Skin of body (tissue), 1 donor: ENCODE measurements around the gene DOK4. TPM values are rescaled to one million over a fixed set of nuclear protein-coding genes. Genes with fewer than 3 reads are reported as not detected.

Experiments
- total RNA-seq: library from RNA; depleted of rRNA; stranded (reverse); fragments of >200 nt; gene quantifications from one replicate; pipeline ENCODE4 v1.2.3, GENCODE V29; 2014

Gene DOK4
- total RNA-seq, 1 donor from 2014 or later, result 12.6 TPM

Other genes with a start within 250 kb of the DOK4 start
- 40.1 TPM for gene ARL2BP, start 241.2 kb downstream of the DOK4 start, total RNA-seq
- gene PLLP, start 201.8 kb downstream of the DOK4 start, total RNA-seq, result 0.69 TPM
- gene CCL22, start 127.7 kb downstream of the DOK4 start, total RNA-seq, result 0.69 TPM
- 2.6 TPM for gene CX3CL1, start 114.0 kb downstream of the DOK4 start, total RNA-seq
- 0.49 TPM for gene CCL17, start 81.7 kb downstream of the DOK4 start, total RNA-seq
- 40.9 TPM for gene CIAPIN1, start 39.1 kb downstream of the DOK4 start, total RNA-seq
- 27.1 TPM for gene COQ9, start 39.0 kb downstream of the DOK4 start, total RNA-seq
- gene POLR2C, start 23.8 kb downstream of the DOK4 start, total RNA-seq, result 71.1 TPM
- 8.0 TPM for gene CCDC102A, start 50.1 kb upstream of the DOK4 start, total RNA-seq
- gene ADGRG5, start 56.1 kb upstream of the DOK4 start, total RNA-seq, result 0.20 TPM
- gene ADGRG1, start 142.1 kb upstream of the DOK4 start, total RNA-seq, result 32.0 TPM
- 2.5 TPM for gene ADGRG3, start 181.8 kb upstream of the DOK4 start, total RNA-seq
- not detected for gene DRC7, start 208.3 kb upstream of the DOK4 start, total RNA-seq
- gene KATNB1, start 249.3 kb upstream of the DOK4 start, total RNA-seq, result 13.8 TPM